Thymus (tissue), 11 donors: Measurements from ENCODE around the gene STX1B. TPM values are rescaled to one million over a fixed set of nuclear protein-coding genes. Genes with fewer than 3 reads are reported as not detected.
A peak's percentile ranks its signal among the peaks of the same experiment; 100 is the strongest.
"Not testable (repeated sequence)": the region's sequence is repeated elsewhere in the genome, so short reads cannot be mapped to it uniquely, and the experiment has no call there.

ENCODE experiments used
- DNase-seq, 9 donors: peaks; one replicate each; pipeline ENCODE4 v3.0.0-alpha.2; 2013; ENCODE audit warnings: low spot score in 9 of 9, low read depth in 6 of 9, missing footprints in 1 of 9
- H3K27ac ChIP-seq, 2 donors: one replicate each; pipeline ENCODE4 v1.5.1; 2013; ENCODE audit warnings: control low read depth in 1 of 2, low read depth in 1 of 2, low read length in 1 of 2, mild to moderate bottlenecking in 1 of 2, moderate library complexity in 1 of 2
- H3K27me3 ChIP-seq, 2 donors: one replicate each; pipeline ENCODE4 v1.5.1; 2013; ENCODE audit warnings: low read length in 1 of 2; ENCODE audit not compliant: control insufficient read depth in 2 of 2, insufficient read depth in 1 of 2
- H3K36me3 ChIP-seq, 2 donors: one replicate each; pipeline ENCODE4 v1.5.1; 2013; ENCODE audit warnings: low read length in 1 of 2, mild to moderate bottlenecking in 1 of 2, moderate library complexity in 1 of 2; ENCODE audit not compliant: control insufficient read depth in 2 of 2, insufficient read depth in 2 of 2
- H3K4me1 ChIP-seq, 2 donors: one replicate each; pipeline ENCODE4 v1.5.1; 2013; ENCODE audit warnings: low read length in 2 of 2; ENCODE audit not compliant: control insufficient read depth in 2 of 2, insufficient read depth in 2 of 2
- H3K4me3 ChIP-seq, 2 donors: one replicate each; pipeline ENCODE4 v1.5.1; 2013; ENCODE audit warnings: low read length in 2 of 2, control low read depth in 1 of 2, mild to moderate bottlenecking in 1 of 2
- H3K9me3 ChIP-seq, 2 donors: one replicate each; pipeline ENCODE4 v1.5.1; 2013; ENCODE audit warnings: low read length in 1 of 2, mild to moderate bottlenecking in 1 of 2; ENCODE audit not compliant: control insufficient read depth in 2 of 2, insufficient read depth in 1 of 2
- WGBS: extraction: QIAGEN DNeasy Blood & Tissue Kit; methylation state at CpG from one replicate; pipeline ENCODE4 v1.1.7; 2013; 5-methylcytosine and 5-hydroxymethylcytosine counted together
- polyA plus RNA-seq: library from polyadenylated mRNA; stranded (reverse); fragments of 200-250 nt; gene quantifications from one replicate; pipeline ENCODE4 v1.2.3, GENCODE V29; 2013
- total RNA-seq: library from RNA; stranded (reverse); fragments of 120-200 nt; gene quantifications from one replicate; pipeline ENCODE4 v1.2.4, GENCODE V29; 2013
- donor health status: healthy.

The STX1B gene
- total and polyA plus RNA-seq, 2 donors, result 0.19 to 1.0 TPM

DNA sequence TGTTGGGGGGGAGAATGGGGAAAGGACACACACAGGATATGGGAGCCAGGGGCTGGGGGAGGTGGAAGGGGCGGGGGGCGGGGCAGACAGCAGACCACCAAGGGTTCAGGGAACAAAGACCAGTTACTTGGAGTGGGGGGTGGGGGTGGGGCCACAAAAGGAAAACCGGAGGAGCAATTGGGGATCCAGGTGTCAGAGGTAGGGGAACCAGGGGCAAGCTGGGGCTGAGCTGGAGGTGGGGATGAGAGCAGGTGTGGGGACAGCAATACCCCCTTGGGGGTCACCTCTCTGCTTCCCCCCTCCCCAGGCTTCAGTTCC lies 62.9 kb downstream of the STX1B start:
- no peak for DNase-seq
- peaks cover 16 to 23% of the 10 kb centered on the region in 2 donors for H3K36me3 ChIP-seq
- no peak overlapping the region for H3K4me3 ChIP-seq
- WGBS, result 91% methylated on average over 3 of the region's 3 CpGs
- peaks cover 12 to 36% of the 10 kb centered on the region in 2 donors for H3K4me1 ChIP-seq
- no peaks in the 10 kb centered on the region for H3K27me3 ChIP-seq
- no peaks in the 10 kb centered on the region for H3K9me3 ChIP-seq
- peak overlapping the region in 1 of 2 donors; percentile 66 for H3K27ac ChIP-seq

DNA sequence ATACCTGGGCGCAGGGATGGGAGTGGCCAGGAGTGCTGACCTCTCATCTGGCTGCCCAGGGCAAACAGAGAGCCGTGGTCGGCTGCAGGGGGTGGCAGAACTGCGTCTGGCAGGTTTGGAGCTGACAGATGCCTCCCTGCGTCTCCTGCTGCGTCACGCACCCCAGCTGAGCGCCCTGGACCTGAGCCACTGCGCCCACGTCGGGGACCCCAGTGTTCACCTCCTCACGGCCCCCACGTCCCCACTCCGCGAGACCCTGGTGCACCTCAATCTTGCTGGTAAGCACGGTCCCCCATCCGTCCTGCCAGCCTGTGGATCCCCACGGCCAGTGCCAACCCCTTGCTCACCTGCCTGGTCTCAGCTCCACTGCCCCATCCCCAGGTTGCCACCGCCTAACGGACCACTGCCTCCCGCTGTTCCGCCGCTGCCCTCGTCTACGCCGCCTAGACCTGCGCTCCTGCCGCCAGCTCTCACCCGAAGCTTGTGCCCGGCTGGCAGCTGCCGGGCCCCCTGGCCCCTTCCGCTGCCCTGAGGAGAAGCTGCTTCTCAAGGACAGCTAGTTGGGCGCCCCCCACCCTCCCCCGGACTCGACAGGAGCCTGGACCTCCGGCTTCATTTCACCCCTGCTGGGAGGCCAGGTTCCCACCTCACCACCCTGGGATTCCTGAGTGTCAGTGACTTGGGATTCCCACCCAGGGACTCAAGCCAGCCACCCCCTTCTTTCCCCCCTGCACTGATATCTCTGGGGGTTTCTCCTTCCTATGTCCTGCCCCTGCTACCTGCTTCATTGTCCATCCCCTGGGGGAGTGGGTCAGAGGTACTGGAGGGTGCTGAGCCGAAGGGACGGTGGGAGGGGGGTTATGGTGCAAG lies 63.5 kb downstream of the STX1B start:
- Histone ChIP-seq H3K36me3 (peaks cover 16 to 27% of the 10 kb centered on the region in 2 donors), H3K27me3 (no peaks in the 10 kb centered on the region), H3K27ac (no peak overlapping the region), H3K9me3 (no peaks in the 10 kb centered on the region), H3K4me1 (peaks cover 12 to 42% of the 10 kb centered on the region in 2 donors), H3K4me3 (no peak overlapping the region)
- DNase-seq, result no peak
- 97% methylated on average over 38 of the region's 38 CpGs for WGBS

DNA sequence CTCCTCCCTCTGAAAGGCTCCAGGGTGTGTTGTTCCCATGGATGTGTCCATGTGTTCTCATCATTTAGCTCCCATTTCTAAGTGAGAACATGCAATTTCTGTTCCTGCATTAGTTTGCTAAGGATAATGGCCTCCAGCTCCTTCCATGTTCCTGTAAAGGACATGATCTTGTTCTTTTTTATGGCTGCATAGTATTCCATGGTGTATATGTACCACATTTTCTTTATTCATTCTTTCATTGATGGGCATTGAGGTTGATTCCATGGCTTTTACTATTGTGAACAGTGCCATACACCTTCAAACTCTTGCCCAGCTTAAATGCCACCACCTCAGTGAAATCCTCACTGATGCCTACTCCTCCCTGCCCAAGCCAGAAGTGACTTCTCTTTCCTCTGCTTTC lies 66.1 kb downstream of the STX1B start:
- H3K27ac ChIP-seq, result no peak overlapping the region
- no peak for DNase-seq
- H3K9me3 ChIP-seq, result no peaks in the 10 kb centered on the region
- peaks cover 16 to 32% of the 10 kb centered on the region in 2 donors for H3K36me3 ChIP-seq
- no peak overlapping the region for H3K4me3 ChIP-seq
- peaks cover 0 to 26% of the 10 kb centered on the region in 2 donors for H3K4me1 ChIP-seq
- no peaks in the 10 kb centered on the region for H3K27me3 ChIP-seq

DNA sequence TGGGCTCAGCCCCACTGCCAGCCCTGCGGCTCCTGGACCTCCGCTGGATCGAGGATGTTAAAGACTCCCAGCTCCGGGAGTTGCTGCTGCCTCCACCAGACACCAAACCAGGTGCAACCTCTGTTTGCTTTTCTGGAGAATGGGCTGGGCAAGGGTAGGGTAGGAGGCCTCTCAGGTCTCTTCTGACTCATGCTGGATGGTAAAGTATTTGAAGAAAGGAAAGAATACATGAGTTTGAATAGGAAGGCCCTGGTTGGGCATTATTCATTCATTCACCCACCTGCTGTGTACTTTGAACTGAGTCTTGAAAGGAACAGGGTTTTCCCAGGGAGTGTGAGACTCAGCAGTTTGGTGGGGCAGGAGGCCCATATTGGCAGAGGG lies 68.0 kb downstream of the STX1B start:
- peak overlapping the region in 1 of 2 donors; percentile 38 for H3K27ac ChIP-seq
- peaks cover 0 to 24% of the 10 kb centered on the region in 2 donors for H3K4me1 ChIP-seq
- H3K4me3 ChIP-seq, result no peak overlapping the region
- H3K27me3 ChIP-seq, result no peaks in the 10 kb centered on the region
- 96% methylated on average over 4 of the region's 4 CpGs for WGBS
- H3K36me3 ChIP-seq, result peaks cover 16 to 32% of the 10 kb centered on the region in 2 donors
- DNase-seq, result no peak
- no peaks in the 10 kb centered on the region for H3K9me3 ChIP-seq

DNA sequence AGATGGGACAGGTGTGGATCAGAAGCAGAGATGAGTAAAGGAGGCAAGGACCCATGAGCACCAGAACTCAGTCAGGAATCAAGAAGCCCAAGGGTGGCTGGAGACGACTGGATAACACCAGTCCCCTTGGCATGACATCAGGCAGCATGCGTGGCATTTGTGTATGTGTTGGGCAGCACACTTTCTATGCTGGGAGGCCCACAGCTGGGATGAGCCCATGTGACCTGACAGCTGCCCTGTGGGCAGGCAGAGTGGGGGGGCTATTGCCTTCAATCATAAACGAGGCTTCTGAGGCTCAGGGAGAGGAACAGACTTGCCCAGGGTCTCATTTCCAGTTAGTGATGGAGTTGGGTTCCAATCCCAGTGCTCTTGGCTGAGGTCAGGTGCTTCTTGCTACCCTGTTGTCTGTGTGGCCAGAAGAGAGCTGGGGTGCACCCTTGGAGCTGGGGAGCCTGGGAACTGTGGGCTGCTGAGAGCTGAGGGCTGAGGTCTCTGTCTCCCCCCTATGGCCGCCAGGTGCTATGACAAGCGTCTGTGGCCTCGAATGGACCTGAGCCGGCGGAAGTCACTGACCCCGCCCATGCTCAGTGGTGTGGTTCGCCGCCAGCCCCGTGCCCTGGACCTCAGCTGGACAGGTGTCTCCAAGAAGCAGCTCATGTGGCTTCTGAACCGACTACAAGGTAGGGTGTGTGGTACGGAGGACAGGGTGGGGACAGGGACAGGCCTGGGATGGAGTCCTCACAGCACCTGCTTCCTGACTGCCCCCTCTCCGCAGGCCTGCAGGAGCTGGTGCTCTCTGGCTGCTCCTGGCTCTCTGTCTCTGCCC lies 68.6 kb downstream of the STX1B start:
- 33% methylated on average over 15 of the region's 15 CpGs for WGBS
- peaks cover 14 to 30% of the 10 kb centered on the region in 2 donors for H3K36me3 ChIP-seq

DNA sequence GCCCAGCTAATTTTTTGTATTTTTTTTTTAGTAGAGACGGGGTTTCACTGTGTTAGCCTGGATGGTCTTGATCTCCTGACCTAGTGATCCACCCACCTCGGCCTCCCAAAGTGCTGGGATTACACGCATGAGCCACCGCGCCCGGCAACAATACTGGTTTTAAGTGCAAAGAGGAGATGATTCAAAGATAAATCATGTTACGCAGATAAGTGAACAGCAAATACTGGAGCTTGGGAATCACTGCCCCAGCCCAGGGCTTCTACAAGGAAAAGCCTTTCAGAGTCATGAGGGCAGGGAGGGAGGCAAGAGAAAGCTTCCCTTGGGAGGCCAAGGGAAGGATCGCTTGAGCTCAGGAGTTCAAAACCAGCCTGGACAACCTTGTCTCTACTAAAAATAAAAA lies 70.9 kb downstream of the STX1B start:
- not testable (repeated sequence) for H3K27me3 ChIP-seq, H3K27ac ChIP-seq, H3K9me3 ChIP-seq, H3K4me3 ChIP-seq, DNase-seq
- H3K36me3 ChIP-seq, result peaks cover 13 to 29% of the 10 kb centered on the region in 2 donors
- peaks cover 0 to 31% of the 10 kb centered on the region in 2 donors for H3K4me1 ChIP-seq
- over 99% methylated on average over 8 of the region's 8 CpGs for WGBS

More for the DNA sequence above, 68.6 kb downstream of the STX1B start:
- Histone ChIP-seq H3K9me3 (no peaks in the 10 kb centered on the region), H3K4me1 (peaks cover 0 to 26% of the 10 kb centered on the region in 2 donors), H3K27me3 (no peaks in the 10 kb centered on the region), H3K4me3 (no peak overlapping the region), H3K27ac (peak overlapping the region in 1 of 2 donors; percentile 38)
- peak in 3 of 9 donors; percentile 67 to 73 (median 73) for DNase-seq

Other genes with a start within 250 kb of the STX1B start
- 4.8 TPM for gene CFAP119, start 248.6 kb downstream of the STX1B start, total RNA-seq
- gene CFAP119, start 248.6 kb downstream of the STX1B start, polyA plus RNA-seq, result 19.6 TPM
- gene RNF40, start 248.3 kb downstream of the STX1B start, total RNA-seq, result 42.4 TPM
- gene RNF40, start 248.3 kb downstream of the STX1B start, polyA plus RNA-seq, result 74.8 TPM
- 5.0 TPM for gene ZNF629, start 223.4 kb downstream of the STX1B start, total RNA-seq
- gene ZNF629, start 223.4 kb downstream of the STX1B start, polyA plus RNA-seq, result 4.6 TPM
- 26.7 TPM for gene BCL7C, start 116.6 kb downstream of the STX1B start, total RNA-seq
- 29.2 TPM for gene BCL7C, start 116.6 kb downstream of the STX1B start, polyA plus RNA-seq
- gene CTF1, start 114.0 kb downstream of the STX1B start, total RNA-seq, result 0.38 TPM
- gene CTF1, start 114.0 kb downstream of the STX1B start, polyA plus RNA-seq, result 3.8 TPM
- 10.2 TPM for gene FBXL19, start 87.1 kb downstream of the STX1B start, total RNA-seq
- gene FBXL19, start 87.1 kb downstream of the STX1B start, polyA plus RNA-seq, result 17.0 TPM
- gene ORAI3, start 61.6 kb downstream of the STX1B start, total RNA-seq, result 12.3 TPM
- 26.4 TPM for gene ORAI3, start 61.6 kb downstream of the STX1B start, polyA plus RNA-seq
- 2.4 TPM for gene SETD1A, start 52.9 kb downstream of the STX1B start, total RNA-seq
- 13.1 TPM for gene SETD1A, start 52.9 kb downstream of the STX1B start, polyA plus RNA-seq
- 3.5 TPM for gene HSD3B7, start 25.4 kb downstream of the STX1B start, total RNA-seq
- 8.4 TPM for gene HSD3B7, start 25.4 kb downstream of the STX1B start, polyA plus RNA-seq
- 20.0 TPM for gene STX4, start 22.9 kb upstream of the STX1B start, total RNA-seq
- 108 TPM for gene STX4, start 22.9 kb upstream of the STX1B start, polyA plus RNA-seq
- 4.3 TPM for gene ZNF668, start 63.6 kb upstream of the STX1B start, total RNA-seq
- 7.1 TPM for gene ZNF668, start 63.6 kb upstream of the STX1B start, polyA plus RNA-seq
- 12.7 TPM for gene ZNF646, start 63.8 kb upstream of the STX1B start, total RNA-seq
- gene ZNF646, start 63.8 kb upstream of the STX1B start, polyA plus RNA-seq, result 8.1 TPM
- gene PRSS53, start 78.3 kb upstream of the STX1B start, total RNA-seq, result 0.90 TPM
- gene PRSS53, start 78.3 kb upstream of the STX1B start, polyA plus RNA-seq, result 2.9 TPM
- 36.0 TPM for gene VKORC1, start 84.2 kb upstream of the STX1B start, total RNA-seq
- 48.7 TPM for gene VKORC1, start 84.2 kb upstream of the STX1B start, polyA plus RNA-seq
- gene BCKDK, start 97.7 kb upstream of the STX1B start, total RNA-seq, result 9.3 TPM
- gene BCKDK, start 97.7 kb upstream of the STX1B start, polyA plus RNA-seq, result 16.7 TPM
- 62.3 TPM for gene KAT8, start 107.0 kb upstream of the STX1B start, total RNA-seq
- gene KAT8, start 107.0 kb upstream of the STX1B start, polyA plus RNA-seq, result 72.9 TPM
- gene PRSS8, start 125.1 kb upstream of the STX1B start, total RNA-seq, result 12.8 TPM
- gene PRSS8, start 125.1 kb upstream of the STX1B start, polyA plus RNA-seq, result 18.2 TPM
- 5.7 TPM for gene PRSS36, start 139.4 kb upstream of the STX1B start, total RNA-seq
- gene PRSS36, start 139.4 kb upstream of the STX1B start, polyA plus RNA-seq, result 4.3 TPM
- gene FUS, start 169.5 kb upstream of the STX1B start, total RNA-seq, result 36.5 TPM
- 478 TPM for gene FUS, start 169.5 kb upstream of the STX1B start, polyA plus RNA-seq
- 55.3 TPM for gene PYCARD, start 192.1 kb upstream of the STX1B start, total RNA-seq
- 62.7 TPM for gene PYCARD, start 192.1 kb upstream of the STX1B start, polyA plus RNA-seq
- gene TRIM72, start 203.5 kb upstream of the STX1B start, total RNA-seq, result 0.19 TPM
- 0.50 TPM for gene TRIM72, start 203.5 kb upstream of the STX1B start, polyA plus RNA-seq
- gene PYDC1, start 206.5 kb upstream of the STX1B start, total RNA-seq, result 1.3 TPM
- 10.1 TPM for gene PYDC1, start 206.5 kb upstream of the STX1B start, polyA plus RNA-seq
- 6.8 TPM for gene ITGAM, start 249.3 kb upstream of the STX1B start, total RNA-seq
- gene ITGAM, start 249.3 kb upstream of the STX1B start, polyA plus RNA-seq, result 7.0 TPM